HepG2 (cell line): Measurements from ENCODE around the gene MCAM.

ENCODE experiments used
- CREB1 ChIP-seq, 2 experiments: fragments of 450-650 bp in 1 of 2; IDR thresholded peaks; 2 replicates each; pipeline ENCODE4 v1.6.1; 2016 to 2017; ENCODE audit warnings: control low read depth in 1 of 2, mild to moderate bottlenecking in 1 of 2, missing compliant biosample characterization in 1 of 2, missing genetic modification characterization in 1 of 2
- CTCF ChIP-seq: sonication (generic); formaldehyde crosslinking; IDR thresholded peaks from 2 replicates; pipeline ENCODE4 v1.5.0; 2020; ENCODE audit warnings: mild to moderate bottlenecking, missing genetic modification reagents, moderate library complexity
- MXI1 ChIP-seq: IDR thresholded peaks from 3 replicates; pipeline ENCODE4 v1.6.1; 2012; ENCODE audit warnings: low read depth, low read length, inconsistent platforms, borderline replicate concordance
- NFE2L2 ChIP-seq: fragments of 150-350 bp; IDR thresholded peaks from 2 replicates; pipeline ENCODE4 v1.6.1; 2014; ENCODE audit warnings: low read length
- ZFX ChIP-seq: sonication (generic); formaldehyde crosslinking; IDR thresholded peaks from 2 replicates; pipeline ENCODE4 v1.4.0; 2020; ENCODE audit warnings: mild to moderate bottlenecking, low read depth, missing genetic modification reagents, moderate library complexity
- ZNF557 ChIP-seq: sonication (generic); formaldehyde crosslinking; IDR thresholded peaks from 2 replicates; pipeline ENCODE4 v1.4.0; 2020; ENCODE audit warnings: missing genetic modification reagents
- ZNF713 ChIP-seq: sonication (generic); formaldehyde crosslinking; IDR thresholded peaks from 2 replicates; pipeline ENCODE4 v1.4.0; 2020; ENCODE audit warnings: mild to moderate bottlenecking, missing genetic modification reagents

- TF ChIP-seq MXI1 (no peak), ZNF713 (CRISPR knock-in tag) (no peak), ZFX (no peak), CTCF (CRISPR knock-in tag) (no peak), NFE2L2 (no peak), CREB1 (IDR thresholded peaks at IDR 0.05) (no peak), CREB1 (CRISPR knock-in tag; IDR thresholded peaks at IDR 0.05) (no peak), ZNF557 (CRISPR knock-in tag) (no peak)
Observed at GRCh38 chr11:119338965-119339588, 22.1 kb upstream of the MCAM start.
